Left lung (tissue), 10 donors: ENCODE measurements around the gene DLX3. TPM values are rescaled to one million over a fixed set of nuclear protein-coding genes. Genes with fewer than 3 reads are reported as not detected.

Experiments used
- ATAC-seq: fragments of 200-7000 bp; cut with Tn5 transposase; one replicate; pipeline ENCODE4 v1.9.1; 2020; ENCODE audit warnings: moderate library complexity
- DNase-seq, 4 donors: peaks; one replicate each; pipeline ENCODE4 v3.0.0-alpha.2; 2013 to 2020
- H3K27ac ChIP-seq, 2 donors: fragments of 200-600 bp; sonication (generic) in 1 of 2; one replicate each; pipeline versions ENCODE4 v1.5.0 to v1.8.0; 2020 to 2021
- H3K27me3 ChIP-seq, 2 donors: fragments of 200-600 bp; sonication (generic) in 1 of 2; one replicate each; pipeline versions ENCODE4 v1.5.0 to v1.8.0; 2020 to 2021
- H3K36me3 ChIP-seq, 2 donors: fragments of 200-600 bp; sonication (generic) in 1 of 2; one replicate each; pipeline versions ENCODE4 v1.5.0 to v1.8.0; 2020 to 2021
- H3K4me1 ChIP-seq, 2 donors: fragments of 200-600 bp; one replicate each; pipeline ENCODE4 v1.8.0; 2021
- H3K4me3 ChIP-seq, 2 donors: fragments of 200-600 bp; sonication (generic) in 1 of 2; one replicate each; pipeline versions ENCODE4 v1.5.0 to v1.8.0; 2020 to 2021; ENCODE audit warnings: mild to moderate bottlenecking in 1 of 2
- H3K9me3 ChIP-seq, 2 donors: fragments of 200-600 bp; sonication (generic) in 1 of 2; one replicate each; pipeline versions ENCODE4 v1.5.0 to v1.8.0; 2020 to 2021
- CTCF ChIP-seq, 2 donors: fragments of 200-600 bp; sonication (generic) in 1 of 2; IDR thresholded peaks; one replicate each; pipeline versions ENCODE4 v1.5.0 to v1.8.0; 2021; ENCODE audit warnings: antibody characterized with exemption in 2 of 2
- intact Hi-C, 2 donors: fragments of 100-400 bp; cut with DNase I; formaldehyde crosslinking; loops; one replicate each; pipeline versions ENCODE4 v1.11.2 to v1.14.2; 2022
- polyA plus RNA-seq, 6 donors: library from polyadenylated mRNA; unstranded; fragments of 120-200 nt; gene quantifications; one replicate each; pipeline ENCODE4 v1.2.1, GENCODE V29; 2013; ENCODE audit not compliant: insufficient read length in 6 of 6
- total RNA-seq, 2 donors: library from RNA; stranded (reverse); fragmentation: NEBNext Ultra II Directional; extraction: Animal tissue kit (Norgen Biotek cat#: 25700); gene quantifications; one replicate each; pipeline ENCODE4 v1.2.1, GENCODE V29; 2021
- donor health status: DM: no; HTN: yes; CAD: no.
- donor health status: DM: no; HTN: no; CAD: no.

DLX3 gene
- total and polyA plus RNA-seq, 8 donors: 0.52 to 2.2 (median 1.3) TPM

DNA sequence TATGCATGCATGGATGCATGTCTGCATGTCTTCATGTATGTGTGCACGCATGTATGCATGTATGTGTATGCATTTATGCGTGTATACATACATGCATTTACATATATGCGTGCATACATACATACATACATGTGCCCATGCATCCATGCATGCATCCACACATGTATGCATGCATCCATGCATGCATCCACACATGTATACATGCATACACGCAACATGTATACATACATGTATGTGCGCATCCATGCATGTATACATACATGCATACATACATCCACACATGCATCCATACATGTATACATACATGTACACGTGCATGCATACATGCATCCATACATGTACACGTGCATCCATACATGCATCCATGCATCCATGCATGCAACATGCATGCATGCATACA lies 29.8 kb upstream of the DLX3 start:
- no peaks in the 10 kb centered on the region for H3K9me3 ChIP-seq
- no peak overlapping the region for H3K4me3 ChIP-seq
- no peak for TF ChIP-seq CTCF (IDR thresholded peaks at IDR 0.05)
- no peaks in the 10 kb centered on the region for H3K36me3 ChIP-seq
- peaks cover 14 to 21% of the 10 kb centered on the region in 2 donors for H3K4me1 ChIP-seq
- peaks cover 0 to 17% of the 10 kb centered on the region in 2 donors for H3K27me3 ChIP-seq
- no peak for DNase-seq
- intact Hi-C loops: no loop called here
- no peak for ATAC-seq
- H3K27ac ChIP-seq: no peak overlapping the region

GRCh38 chr17:50023520-50023919 lies 28.5 kb upstream of the DLX3 start:
- Histone ChIP-seq H3K27me3 (peaks cover 0 to 17% of the 10 kb centered on the region in 2 donors), H3K4me1 (peaks cover 14 to 20% of the 10 kb centered on the region in 2 donors), H3K9me3 (no peaks in the 10 kb centered on the region), H3K36me3 (no peaks in the 10 kb centered on the region), H3K27ac (no peak overlapping the region), H3K4me3 (no peak overlapping the region)
- no peak for TF ChIP-seq CTCF (IDR thresholded peaks at IDR 0.05)
- no peak for ATAC-seq
- no peak for DNase-seq
- intact Hi-C loops: no loop called here

DNA sequence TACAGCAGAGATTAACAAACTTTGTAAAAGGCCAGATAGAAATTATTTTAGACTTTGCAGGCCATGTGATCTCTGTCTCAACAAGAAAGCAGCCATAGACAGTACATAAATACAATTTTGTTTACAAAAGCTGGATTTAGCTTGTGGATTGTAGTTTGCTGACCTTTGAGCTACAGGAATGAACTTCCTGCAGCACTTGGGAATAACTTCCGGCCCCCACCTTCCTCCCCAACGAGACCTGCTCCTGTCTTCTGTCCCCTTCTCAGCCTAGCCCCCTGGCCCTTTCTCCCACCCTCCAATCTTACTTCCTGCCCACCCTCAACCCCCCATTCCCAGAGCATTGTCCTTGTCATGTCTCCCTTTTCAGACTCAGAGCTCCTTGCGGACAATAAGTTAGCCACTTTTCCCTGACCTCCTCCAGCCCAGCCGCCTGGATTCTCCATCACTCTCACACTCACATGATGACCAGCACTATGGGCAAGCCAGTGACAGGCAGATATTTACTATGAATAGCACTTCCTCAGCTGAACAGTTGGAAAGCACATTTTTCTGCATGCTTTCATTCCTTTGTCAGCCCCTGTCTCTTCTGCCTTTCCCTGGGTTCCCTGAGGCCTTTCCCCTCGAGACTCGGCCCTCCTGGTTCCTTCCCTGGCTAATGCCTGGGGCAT lies 27.6 kb upstream of the DLX3 start:
- Histone ChIP-seq H3K36me3 (no peaks in the 10 kb centered on the region), H3K27me3 (peaks cover 0 to 7% of the 10 kb centered on the region in 2 donors), H3K9me3 (no peaks in the 10 kb centered on the region), H3K4me1 (peaks cover 8 to 11% of the 10 kb centered on the region in 2 donors), H3K4me3 (no peak overlapping the region), H3K27ac (no peak overlapping the region)
- ATAC-seq: no peak
- intact Hi-C loops: no loop called here
- TF ChIP-seq CTCF (IDR thresholded peaks at IDR 0.05): no peak
- DNase-seq: no peak

DNA sequence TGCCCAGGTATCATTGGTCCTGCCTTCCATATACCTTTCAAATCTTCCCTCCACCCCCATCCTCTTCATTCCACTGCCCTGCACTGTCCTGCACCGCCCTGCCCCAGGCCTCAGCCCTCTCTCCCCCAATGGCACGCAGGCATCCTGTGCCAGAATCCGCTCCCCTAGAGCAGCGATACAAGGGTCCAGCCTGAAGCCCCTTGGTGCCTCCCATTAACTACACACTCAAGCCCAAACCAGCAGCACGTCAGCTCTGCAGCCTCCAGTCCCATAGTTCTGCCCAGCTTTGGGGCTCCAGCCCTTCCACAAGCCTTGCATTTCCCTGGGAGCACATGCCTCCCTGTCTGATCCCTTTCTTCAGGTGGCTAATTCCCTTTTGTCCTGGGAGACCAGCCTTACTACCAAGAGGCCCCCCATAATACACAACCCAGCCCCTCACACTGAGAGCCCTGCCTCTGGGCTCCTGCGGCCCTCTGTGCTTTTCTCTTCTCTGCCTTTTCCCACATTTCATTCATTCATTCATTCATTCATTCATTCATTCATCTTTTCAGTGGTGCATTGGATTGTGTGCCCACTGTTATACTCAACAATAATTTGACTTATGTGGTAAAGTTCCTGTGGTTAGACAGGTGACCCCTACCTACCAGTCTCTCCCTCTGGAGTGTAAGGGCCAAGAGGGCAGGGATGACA lies 26.8 kb upstream of the DLX3 start:
- TF ChIP-seq CTCF (IDR thresholded peaks at IDR 0.05): no peak

GRCh38 chr17:50020841-50021599 lies 26.0 kb upstream of the DLX3 start:
- DNase-seq (no peak), ATAC-seq (no peak)
- no peak for TF ChIP-seq CTCF (IDR thresholded peaks at IDR 0.05)
- no peak overlapping the region for H3K27ac ChIP-seq
- intact Hi-C loops: no loop called here
- H3K4me3 ChIP-seq: no peak overlapping the region
- H3K9me3 ChIP-seq: no peaks in the 10 kb centered on the region
- no peaks in the 10 kb centered on the region for H3K27me3 ChIP-seq
- H3K36me3 ChIP-seq: no peaks in the 10 kb centered on the region
- H3K4me1 ChIP-seq: no peaks in the 10 kb centered on the region

More for the DNA sequence above, 26.8 kb upstream of the DLX3 start:
- ATAC-seq: no peak
- Histone ChIP-seq H3K4me3 (no peak overlapping the region), H3K27ac (no peak overlapping the region), H3K27me3 (no peaks in the 10 kb centered on the region), H3K4me1 (peaks cover under 1 to 3% of the 10 kb centered on the region in 2 donors), H3K36me3 (no peaks in the 10 kb centered on the region), H3K9me3 (no peaks in the 10 kb centered on the region)
- DNase-seq: no peak
- intact Hi-C loops: no loop called here
